GM21737 (cell line): ENCODE measurements around the gene MAFF.
A peak's percentile ranks its signal among the peaks of the same experiment; 100 is the strongest.
"Not testable (repeated sequence)": the region's sequence is repeated elsewhere in the genome, so short reads cannot be mapped to it uniquely, and the experiment has no call there.

Experiments used
- ATAC-seq: cut with Tn5 transposase; IDR thresholded peaks from one replicate; pipeline ENCODE4 v1.9.1; 2021; ENCODE audit warnings: mild to moderate bottlenecking, moderate library complexity; ENCODE audit not compliant: unreplicated experiment

The MAFF gene

GRCh38 chr22:38177044-38177443, 24.8 kb upstream of the MAFF start:
- ATAC-seq: no peak

GRCh38 chr22:38177571-38177925, 24.2 kb upstream of the MAFF start:
- not testable (repeated sequence) for ATAC-seq

GRCh38 chr22:38177926-38178604, 23.7 kb upstream of the MAFF start:
- ATAC-seq: no peak

- not testable (repeated sequence) for ATAC-seq
These were observed 23.2 kb upstream of the MAFF start for GRCh38 chr22:38178605-38178937.

GRCh38 chr22:38180841-38181452, 20.8 kb upstream of the MAFF start:
- ATAC-seq: peak; percentile 30

- ATAC-seq: peak; percentile 73
These were observed 20.2 kb upstream of the MAFF start, which contains the start of gene PLA2G6 for GRCh38 chr22:38181453-38182200. Gene PLA2G6, minus strand, starts transcription at chr22:38181830. Its CDS starts 12,404 bp downstream, at chr22:38169426.

- no peak for ATAC-seq
These were observed 17.0 kb upstream of the MAFF start for GRCh38 chr22:38184788-38185187.

GRCh38 chr22:38186429-38186828, 15.4 kb upstream of the MAFF start:
- no peak for ATAC-seq

GRCh38 chr22:38187413-38188212, 14.2 kb upstream of the MAFF start:
- ATAC-seq: no peak

- ATAC-seq: no peak
These were observed 12.7 kb upstream of the MAFF start for GRCh38 chr22:38189104-38189503.

- ATAC-seq: no peak
These were observed 11.2 kb upstream of the MAFF start for GRCh38 chr22:38190581-38190980.

GRCh38 chr22:38191055-38191454, 10.7 kb upstream of the MAFF start:
- no peak for ATAC-seq

- ATAC-seq: no peak
These were observed 9.9 kb upstream of the MAFF start for GRCh38 chr22:38191731-38192474.

GRCh38 chr22:38192475-38192863, 9.3 kb upstream of the MAFF start:
- no peak for ATAC-seq

GRCh38 chr22:38193580-38193979, 8.2 kb upstream of the MAFF start:
- ATAC-seq: no peak

GRCh38 chr22:38196791-38197419, 4.9 kb upstream of the MAFF start:
- no peak for ATAC-seq

GRCh38 chr22:38199826-38200559, 1.8 kb upstream of the MAFF start:
- no peak for ATAC-seq

GRCh38 chr22:38201371-38201710, 453 bp upstream of the MAFF start:
- ATAC-seq: no peak

GRCh38 chr22:38202437-38203089, 769 bp downstream of the MAFF start:
- ATAC-seq: peak; percentile 20
